IPS DF 4.7 (cell line): Measurements from ENCODE around the gene KCNQ4.

Experiments used
- DNase-seq: peaks from one replicate; pipeline ENCODE4 v3.0.0-alpha.2; 2013; ENCODE audit warnings: low spot score; ENCODE audit errors: extremely low read depth

The KCNQ4 gene

GRCh38 chr1:40818264-40818961 is 34.8 kb downstream of the KCNQ4 start:
- peak; percentile 60 for DNase-seq

GRCh38 chr1:40819101-40819500 is 35.5 kb downstream of the KCNQ4 start:
- DNase-seq = no peak

GRCh38 chr1:40820251-40820797 is 36.7 kb downstream of the KCNQ4 start:
- no peak for DNase-seq

- no peak for DNase-seq
Observed at GRCh38 chr1:40820911-40821693, 37.5 kb downstream of the KCNQ4 start.

GRCh38 chr1:40822890-40823289 is 39.3 kb downstream of the KCNQ4 start:
- no peak for DNase-seq

- no peak for DNase-seq
Observed at GRCh38 chr1:40823345-40823744, 39.8 kb downstream of the KCNQ4 start.

GRCh38 chr1:40823983-40824382 is 40.4 kb downstream of the KCNQ4 start:
- no peak for DNase-seq

- DNase-seq = no peak
Observed at GRCh38 chr1:40824591-40825434, 41.2 kb downstream of the KCNQ4 start.

- no peak for DNase-seq
Observed at GRCh38 chr1:40825435-40825788, 41.8 kb downstream of the KCNQ4 start.

- no peak for DNase-seq
Observed at GRCh38 chr1:40825996-40826395, 42.4 kb downstream of the KCNQ4 start.

- DNase-seq = no peak
Observed at GRCh38 chr1:40829631-40830245, 46.2 kb downstream of the KCNQ4 start.

GRCh38 chr1:40830419-40830943 is 46.9 kb downstream of the KCNQ4 start:
- no peak for DNase-seq

- no peak for DNase-seq
Observed at GRCh38 chr1:40831001-40831732, 47.6 kb downstream of the KCNQ4 start.

GRCh38 chr1:40833979-40834378 is 50.4 kb downstream of the KCNQ4 start:
- DNase-seq = no peak

GRCh38 chr1:40834968-40835545 is 51.5 kb downstream of the KCNQ4 start:
- no peak for DNase-seq

GRCh38 chr1:40836283-40836682 is 52.7 kb downstream of the KCNQ4 start:
- no peak for DNase-seq

- DNase-seq = no peak
Observed at GRCh38 chr1:40837601-40838000, 54.0 kb downstream of the KCNQ4 start.

GRCh38 chr1:40838045-40838979 is 54.7 kb downstream of the KCNQ4 start:
- no peak for DNase-seq
